Right atrium auricular region (tissue), 2 donors: Measurements from ENCODE around the gene TFCP2L1. TPM values are rescaled to one million over a fixed set of nuclear protein-coding genes. Genes with fewer than 3 reads are reported as not detected.
"Not testable (repeated sequence)": the region's sequence is repeated elsewhere in the genome, so short reads cannot be mapped to it uniquely, and the experiment has no call there.

Experiments
- DNase-seq: peaks from one replicate; pipeline ENCODE4 v3.0.0-alpha.2; 2019; ENCODE audit warnings: low spot score
- H3K27ac ChIP-seq, 2 donors: fragments of 200-600 bp; sonication (generic); 1 replicate in 1 of 2; 2 replicates in 1 of 2; pipeline ENCODE4 v1.5.1; 2016 to 2019
- H3K27me3 ChIP-seq, 2 donors: fragments of 200-600 bp; sonication (generic); one replicate each; pipeline versions ENCODE4 v1.5.1 to v1.6.0; 2017 to 2019
- H3K36me3 ChIP-seq: fragments of 200-600 bp; sonication (generic); one replicate; pipeline ENCODE4 v1.5.1; 2016
- H3K4me1 ChIP-seq, 2 donors: fragments of 200-600 bp; sonication (generic); one replicate each; pipeline versions ENCODE4 v1.5.1 to v1.6.0; 2017 to 2019
- H3K4me3 ChIP-seq, 2 donors: fragments of 200-600 bp; sonication (generic); 1 replicate in 1 of 2; 2 replicates in 1 of 2; pipeline ENCODE4 v1.5.1; 2017 to 2019; ENCODE audit warnings: mild to moderate bottlenecking in 1 of 2, moderate library complexity in 1 of 2
- H3K9me3 ChIP-seq, 2 donors: fragments of 200-600 bp; sonication (generic); one replicate each; pipeline ENCODE4 v1.5.1; 2019
- total RNA-seq, 2 donors: library from RNA; depleted of rRNA; stranded (reverse); fragments of >200 nt; gene quantifications; one replicate each; pipeline ENCODE4 v1.1.0, GENCODE V29; 2016
- TF ChIP-seq, protein P1 (sequence below), 2 donors: fragments of 200-600 bp; sonication (generic); IDR thresholded peaks; one replicate each; pipeline ENCODE4 v1.5.1; 2019; ENCODE audit warnings: antibody characterized with exemption in 2 of 2

The TFCP2L1 gene
- total RNA-seq, 2 donors from 2014 or later = 0.28 to 0.44 TPM

DNA sequence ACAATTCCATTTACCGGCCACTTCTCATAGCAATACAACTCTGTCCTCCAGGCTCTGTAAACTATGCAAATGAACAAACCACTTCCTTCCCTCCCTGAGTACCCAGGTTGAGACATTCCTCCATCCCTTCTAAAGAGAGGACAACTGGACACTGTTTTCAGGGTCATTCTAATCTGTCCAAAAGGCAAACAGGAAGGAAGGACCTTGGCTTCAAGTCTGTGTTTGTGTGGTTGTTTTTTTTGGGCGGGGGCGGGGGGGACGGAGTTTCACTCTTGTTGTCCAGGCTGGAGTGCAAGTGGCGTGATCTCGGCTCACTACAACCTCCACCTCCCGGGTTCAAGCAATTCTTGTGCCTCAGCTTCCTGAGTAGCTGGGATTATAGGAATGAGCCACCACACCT is 3.3 kb downstream of the TFCP2L1 start:
- no peak for DNase-seq
- Histone ChIP-seq H3K9me3 (no peaks in the 10 kb centered on the region), H3K4me1 (peaks cover 0 to 12% of the 10 kb centered on the region in 2 donors), H3K27me3 (no peaks in the 10 kb centered on the region), H3K4me3 (no peak overlapping the region), H3K36me3 (no peaks in the 10 kb centered on the region), H3K27ac (no peak overlapping the region)
- TF ChIP-seq, protein P1, sequence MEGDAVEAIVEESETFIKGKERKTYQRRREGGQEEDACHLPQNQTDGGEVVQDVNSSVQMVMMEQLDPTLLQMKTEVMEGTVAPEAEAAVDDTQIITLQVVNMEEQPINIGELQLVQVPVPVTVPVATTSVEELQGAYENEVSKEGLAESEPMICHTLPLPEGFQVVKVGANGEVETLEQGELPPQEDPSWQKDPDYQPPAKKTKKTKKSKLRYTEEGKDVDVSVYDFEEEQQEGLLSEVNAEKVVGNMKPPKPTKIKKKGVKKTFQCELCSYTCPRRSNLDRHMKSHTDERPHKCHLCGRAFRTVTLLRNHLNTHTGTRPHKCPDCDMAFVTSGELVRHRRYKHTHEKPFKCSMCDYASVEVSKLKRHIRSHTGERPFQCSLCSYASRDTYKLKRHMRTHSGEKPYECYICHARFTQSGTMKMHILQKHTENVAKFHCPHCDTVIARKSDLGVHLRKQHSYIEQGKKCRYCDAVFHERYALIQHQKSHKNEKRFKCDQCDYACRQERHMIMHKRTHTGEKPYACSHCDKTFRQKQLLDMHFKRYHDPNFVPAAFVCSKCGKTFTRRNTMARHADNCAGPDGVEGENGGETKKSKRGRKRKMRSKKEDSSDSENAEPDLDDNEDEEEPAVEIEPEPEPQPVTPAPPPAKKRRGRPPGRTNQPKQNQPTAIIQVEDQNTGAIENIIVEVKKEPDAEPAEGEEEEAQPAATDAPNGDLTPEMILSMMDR (IDR thresholded peaks at IDR 0.05) = no peak

DNA sequence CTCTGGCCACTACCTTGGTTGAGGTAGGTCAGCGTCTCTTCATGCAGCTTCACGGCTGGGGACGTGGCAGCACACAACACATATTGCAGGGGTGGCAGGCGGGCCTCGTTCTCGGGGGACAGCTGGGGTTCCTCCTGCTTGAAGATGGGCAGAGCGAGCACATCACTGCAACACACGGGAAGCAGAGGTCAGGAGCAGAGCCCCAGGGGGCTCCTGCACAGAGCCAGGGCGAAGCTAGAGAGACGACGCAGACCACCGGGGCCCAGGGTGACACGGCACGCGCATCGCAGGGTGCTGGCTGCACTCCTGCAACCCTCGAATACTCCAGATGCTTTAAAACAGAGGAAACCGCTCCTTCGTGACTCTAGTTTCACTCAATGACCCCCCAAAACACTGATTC is 3.9 kb downstream of the TFCP2L1 start:
- TF ChIP-seq, protein P1 (IDR thresholded peaks at IDR 0.05) = no peak
- Histone ChIP-seq H3K4me3 (no peak overlapping the region), H3K27me3 (no peaks in the 10 kb centered on the region), H3K27ac (no peak overlapping the region), H3K9me3 (no peaks in the 10 kb centered on the region), H3K4me1 (peaks cover 0 to 12% of the 10 kb centered on the region in 2 donors), H3K36me3 (no peaks in the 10 kb centered on the region)
- DNase-seq = no peak

DNA sequence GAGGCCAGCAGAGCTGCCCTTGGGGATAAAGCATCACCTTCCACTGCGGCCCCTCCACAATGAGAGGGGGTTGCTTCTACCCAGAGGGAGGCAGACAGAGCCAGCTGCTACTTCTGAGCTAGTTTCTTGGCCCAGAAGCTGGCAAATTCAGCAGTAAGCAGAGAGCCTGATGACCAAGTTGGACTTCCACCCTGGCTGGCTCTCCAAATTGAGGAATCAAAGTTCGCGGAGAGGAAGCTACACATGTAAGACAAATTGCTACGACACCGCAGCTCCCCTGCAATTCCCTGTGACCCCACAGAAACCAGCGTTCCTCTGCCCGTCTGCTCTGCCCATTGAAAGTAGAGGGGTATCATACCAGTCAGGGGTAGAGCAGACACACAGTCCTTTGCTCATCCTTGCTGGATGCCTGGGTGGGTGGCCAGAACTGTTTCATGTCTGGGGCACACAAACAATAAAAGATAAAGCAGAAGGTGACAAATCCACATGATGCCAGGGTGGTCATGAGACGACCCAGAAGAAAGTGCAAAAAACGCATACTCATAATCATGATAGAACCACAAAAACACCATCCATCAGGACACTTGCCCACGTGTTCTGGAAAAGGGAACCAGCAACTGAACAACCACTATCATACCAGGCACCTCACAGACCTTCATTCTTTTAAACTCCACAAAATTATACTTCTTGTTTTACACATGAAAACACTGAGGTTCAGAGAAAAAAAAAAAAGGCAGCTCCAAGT is 5.4 kb downstream of the TFCP2L1 start:
- Histone ChIP-seq H3K4me1 (peaks cover 0 to 5% of the 10 kb centered on the region in 2 donors), H3K36me3 (no peaks in the 10 kb centered on the region), H3K27me3 (no peaks in the 10 kb centered on the region), H3K9me3 (no peaks in the 10 kb centered on the region), H3K27ac (no peak overlapping the region), H3K4me3 (no peak overlapping the region)
- TF ChIP-seq, protein P1 (IDR thresholded peaks at IDR 0.05) = no peak
- no peak for DNase-seq

DNA sequence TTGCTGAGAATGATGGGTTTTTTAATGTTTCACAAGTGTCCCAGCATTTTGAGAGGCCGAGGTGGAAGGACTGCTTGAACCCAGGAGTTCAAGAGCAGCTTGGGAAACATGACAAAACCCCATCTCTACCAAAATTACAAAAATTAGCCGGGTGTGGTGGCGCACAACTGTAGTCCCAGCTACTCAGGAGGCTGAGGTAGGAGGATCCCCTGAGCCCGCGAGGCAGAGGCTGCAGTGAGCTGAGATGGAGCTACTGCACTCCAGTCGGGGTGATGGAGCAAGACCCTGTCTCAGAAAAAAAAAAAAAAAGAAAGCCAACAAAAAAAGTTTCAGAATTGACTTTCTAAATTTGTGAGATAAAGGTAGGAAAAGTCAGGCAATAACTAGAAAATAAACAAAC is 8.7 kb downstream of the TFCP2L1 start:
- Histone ChIP-seq H3K4me3 (no peak overlapping the region), H3K36me3 (no peaks in the 10 kb centered on the region), H3K4me1 (no peaks in the 10 kb centered on the region), H3K27me3 (no peaks in the 10 kb centered on the region), H3K9me3 (no peaks in the 10 kb centered on the region), H3K27ac (no peak overlapping the region)
- DNase-seq = no peak
- TF ChIP-seq, protein P1 (IDR thresholded peaks at IDR 0.05) = no peak

DNA sequence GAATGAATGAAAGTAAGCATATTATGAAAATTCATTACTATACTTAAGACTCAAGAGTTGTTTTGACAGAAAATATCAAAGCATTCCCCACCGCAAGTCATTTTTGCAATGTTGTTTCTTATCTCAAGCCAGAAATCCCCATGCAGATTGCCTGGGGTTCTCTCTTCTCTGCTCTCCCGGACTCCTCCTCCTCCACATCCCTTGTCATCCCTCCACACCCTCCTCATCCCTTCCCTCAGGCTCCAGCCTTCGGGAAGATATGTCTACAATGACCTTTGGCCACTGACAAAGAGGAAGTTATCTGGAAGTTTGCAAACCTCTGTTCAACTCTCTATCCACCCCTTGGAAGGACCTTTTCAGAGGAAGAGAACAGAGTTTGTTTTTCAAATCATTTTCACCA is 11.9 kb downstream of the TFCP2L1 start:
- no peak for DNase-seq
- TF ChIP-seq, protein P1 (IDR thresholded peaks at IDR 0.05) = no peak
- no peaks in the 10 kb centered on the region for H3K4me1 ChIP-seq
- H3K4me3 ChIP-seq = no peak overlapping the region
- no peak overlapping the region for H3K27ac ChIP-seq
- H3K9me3 ChIP-seq = no peaks in the 10 kb centered on the region
- no peaks in the 10 kb centered on the region for H3K36me3 ChIP-seq
- H3K27me3 ChIP-seq = no peaks in the 10 kb centered on the region

DNA sequence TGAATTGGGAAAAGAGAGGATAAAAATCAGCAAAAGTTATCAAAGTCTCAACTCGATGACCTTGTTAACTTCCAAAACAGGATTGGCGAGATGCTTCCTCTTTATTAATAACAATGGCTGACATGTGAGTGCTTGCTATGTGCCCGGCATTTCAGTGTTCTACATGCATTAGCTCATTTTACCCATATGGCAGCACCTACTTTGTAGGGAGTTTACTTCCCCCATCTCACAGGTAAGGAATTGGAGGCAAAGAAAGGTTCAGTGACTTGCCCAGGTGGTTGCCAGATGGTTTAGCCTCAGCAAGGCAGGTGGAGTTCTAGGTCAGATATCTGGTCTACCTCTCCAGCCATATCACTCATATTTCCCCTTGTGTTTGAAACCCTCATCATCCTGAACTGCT is 12.4 kb downstream of the TFCP2L1 start:
- H3K36me3 ChIP-seq = no peaks in the 10 kb centered on the region
- H3K27ac ChIP-seq = no peak overlapping the region
- no peaks in the 10 kb centered on the region for H3K9me3 ChIP-seq
- no peaks in the 10 kb centered on the region for H3K27me3 ChIP-seq
- no peak overlapping the region for H3K4me3 ChIP-seq
- H3K4me1 ChIP-seq = no peaks in the 10 kb centered on the region
- no peak for DNase-seq
- TF ChIP-seq, protein P1 (IDR thresholded peaks at IDR 0.05) = no peak

DNA sequence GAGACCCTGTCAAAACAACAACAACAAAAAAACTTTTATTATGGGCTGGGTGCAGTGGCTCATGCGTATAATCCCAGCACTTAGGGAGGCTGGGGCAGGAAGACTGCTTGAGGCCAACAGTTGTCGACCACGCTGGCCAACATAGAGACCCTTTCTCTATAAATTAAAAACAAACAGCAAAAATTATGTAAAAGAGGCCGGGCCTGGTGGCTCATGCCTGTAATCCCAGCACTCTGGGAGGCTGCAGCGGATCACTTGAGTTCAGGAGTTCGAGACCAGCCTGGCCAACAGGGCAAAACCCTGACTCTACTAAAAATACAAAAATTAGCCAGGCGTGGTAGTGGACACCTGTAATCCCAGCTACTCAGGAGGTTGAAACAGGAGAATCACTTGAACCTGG is 15.6 kb downstream of the TFCP2L1 start:
- H3K27ac ChIP-seq, H3K9me3 ChIP-seq, H3K27me3 ChIP-seq, H3K4me3 ChIP-seq, H3K36me3 ChIP-seq, H3K4me1 ChIP-seq, DNase-seq: not testable (repeated sequence)
